ENCODE results near the gene COL18A1.

DNA sequence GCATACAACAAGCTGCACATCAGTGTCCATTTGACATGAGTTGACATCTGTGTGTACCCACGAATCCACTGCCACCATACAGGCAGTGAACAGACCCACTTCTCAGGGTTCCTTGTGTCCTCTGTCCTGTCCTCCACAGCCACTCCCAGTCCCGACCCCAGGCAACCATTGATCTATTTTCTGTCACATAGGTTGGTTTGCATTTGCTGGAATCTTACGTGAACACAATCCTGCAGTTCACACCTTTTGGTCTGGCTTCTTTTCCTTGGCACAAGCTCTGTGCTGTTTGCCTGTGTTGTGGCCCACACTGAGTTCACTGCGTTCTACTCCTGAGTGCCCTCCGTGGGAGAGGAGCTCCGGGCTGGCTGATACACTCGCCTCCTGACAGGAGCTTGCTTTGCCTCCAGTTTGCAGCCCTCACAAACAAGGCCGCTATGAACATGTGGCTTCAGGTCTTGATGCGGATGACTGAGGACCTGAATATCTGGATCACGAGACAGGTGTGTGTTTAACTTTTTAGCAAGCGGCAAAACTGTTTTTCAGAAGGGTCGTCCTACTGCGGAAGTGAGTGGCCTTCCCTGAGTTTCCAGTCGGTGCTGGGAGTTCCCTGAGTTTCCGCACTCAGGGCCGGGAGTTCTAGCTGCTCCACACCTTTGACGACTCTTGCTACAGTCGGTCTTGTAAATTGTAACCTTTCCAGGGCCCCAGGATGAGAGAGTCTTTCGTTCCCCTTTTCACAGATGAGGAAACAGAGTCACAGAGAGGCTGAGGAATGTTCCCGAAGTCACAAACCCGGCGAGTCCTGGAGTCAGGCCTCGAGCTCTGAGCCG lies 13.0 kb upstream of the COL18A1 start:
- TF ChIP-seq CTCF (optimal IDR thresholded peaks at IDR 0.05 in 1 of 3, IDR thresholded peaks at IDR 0.05 in 1 of 3, conservative IDR thresholded peaks at IDR 0.05 in 1 of 3; ENCODE audit: extremely low read depth in 1 of 3, insufficient read depth in 2 of 3, low read length in 3 of 3) (no peak), EZH2 (IDR thresholded peaks at IDR 0.05; ENCODE audit: low read length) (no peak)

Data from keratinocyte (primary cell).